GM23338 (cell line): Measurements from ENCODE around the gene VPS37C. TPM values are rescaled to one million over a fixed set of nuclear protein-coding genes. Genes with fewer than 3 reads are reported as not detected.

ENCODE experiments used
- ATAC-seq: fragments of 200-7000 bp; cut with Tn5 transposase; 3 replicates; pipeline ENCODE4 v1.9.1; 2020
- DNase-seq: peaks from one replicate; pipeline ENCODE4 v3.0.0-alpha.2; 2015; ENCODE audit warnings: low spot score
- H2AFZ ChIP-seq: fragments of 200-600 bp; sonication (generic); 2 replicates; pipeline ENCODE4 v1.8.0; 2016; ENCODE audit warnings: antibody characterized with exemption, mild to moderate bottlenecking, moderate library complexity
- H3F3A ChIP-seq: fragments of 200-600 bp; sonication (generic); replicated peaks from 2 replicates; pipeline ENCODE4 v1.8.0; 2017; ENCODE audit warnings: antibody characterized with exemption, mixed run types, low read depth
- H3K27ac ChIP-seq: fragments of 200-600 bp; sonication (generic); 2 replicates; pipeline ENCODE4 v1.6.1; 2016; ENCODE audit warnings: low read depth
- H3K27me3 ChIP-seq: fragments of 200-600 bp; sonication (generic); 2 replicates; pipeline ENCODE4 v1.8.0; 2016; ENCODE audit warnings: mild to moderate bottlenecking, mixed run types, moderate library complexity; ENCODE audit not compliant: insufficient read depth
- H3K36me3 ChIP-seq: fragments of 200-600 bp; sonication (generic); 2 replicates; pipeline ENCODE4 v1.8.0; 2016; ENCODE audit warnings: mild to moderate bottlenecking; ENCODE audit not compliant: insufficient read depth
- H3K4me1 ChIP-seq: fragments of 200-600 bp; sonication (generic); 2 replicates; pipeline ENCODE4 v1.8.0; 2016; ENCODE audit warnings: mild to moderate bottlenecking, moderate library complexity; ENCODE audit not compliant: insufficient read depth
- H3K4me2 ChIP-seq: fragments of 200-600 bp; sonication (generic); 2 replicates; pipeline ENCODE4 v1.7.1; 2017; ENCODE audit warnings: mixed run types
- H3K4me3 ChIP-seq: fragments of 200-600 bp; sonication (generic); 2 replicates; pipeline ENCODE4 v1.6.1; 2016; ENCODE audit warnings: mixed run types
- H3K79me2 ChIP-seq: fragments of 200-600 bp; sonication (generic); replicated peaks from 2 replicates; pipeline ENCODE4 v1.8.0; 2017; ENCODE audit warnings: mild to moderate bottlenecking; ENCODE audit not compliant: insufficient read depth
- H3K9me2 ChIP-seq: fragments of 200-600 bp; sonication (generic); 2 replicates; pipeline ENCODE4 v1.8.0; 2017; ENCODE audit not compliant: insufficient read depth
- H4K20me1 ChIP-seq: fragments of 200-600 bp; sonication (generic); replicated peaks from 2 replicates; pipeline ENCODE4 v1.8.0; 2017; ENCODE audit warnings: mild to moderate bottlenecking; ENCODE audit not compliant: insufficient read depth
- H3K27ac Mint-ChIP-seq: 2 replicates; pipeline ENCODE4 v1.8.0; 2020; ENCODE audit warnings: inconsistent platforms, mild to moderate bottlenecking, moderate library complexity, mixed read lengths
- H3K27me3 Mint-ChIP-seq: 3 replicates; pipeline ENCODE4 v1.8.0; 2022; ENCODE audit warnings: low read depth, mild to moderate bottlenecking, moderate library complexity, mixed read lengths, inconsistent platforms; ENCODE audit not compliant: insufficient read depth, poor library complexity
- H3K36me3 Mint-ChIP-seq: 3 replicates; pipeline ENCODE4 v1.8.0; 2021; ENCODE audit warnings: low read depth, mild to moderate bottlenecking, inconsistent platforms, moderate library complexity, mixed read lengths
- H3K4me1 Mint-ChIP-seq: 3 replicates; pipeline ENCODE4 v1.8.0; 2020; ENCODE audit warnings: mild to moderate bottlenecking, inconsistent platforms, mixed read lengths
- H3K4me3 Mint-ChIP-seq: 3 replicates; pipeline ENCODE4 v1.8.0; 2021; ENCODE audit warnings: moderate library complexity, mild to moderate bottlenecking, inconsistent platforms, mixed read lengths
- H3K9me3 Mint-ChIP-seq: 3 replicates; pipeline ENCODE4 v1.8.0; 2020; ENCODE audit warnings: moderate library complexity, mild to moderate bottlenecking, inconsistent platforms, mixed read lengths
- CREB1 ChIP-seq: fragments of 250-450 bp; sonication (Bioruptor Pico); IDR thresholded peaks from 2 replicates; pipeline ENCODE4 v1.5.0; 2020; ENCODE audit warnings: low read depth, mild to moderate bottlenecking, moderate library complexity
- EZH2phosphoT487 ChIP-seq: fragments of 200-600 bp; sonication (generic); IDR thresholded peaks from one replicate; pipeline ENCODE4 v1.8.1; 2018; ENCODE audit warnings: antibody characterized with exemption; ENCODE audit not compliant: unreplicated experiment
- JUNB ChIP-seq: IDR thresholded peaks from one replicate; pipeline ENCODE4 v1.6.1; 2016; ENCODE audit warnings: antibody characterized with exemption; ENCODE audit not compliant: unreplicated experiment
- NANOG ChIP-seq: IDR thresholded peaks from 2 replicates; pipeline ENCODE4 v1.6.1; 2016; ENCODE audit warnings: antibody characterized with exemption, borderline replicate concordance
- POLR2AphosphoS5 ChIP-seq: IDR thresholded peaks from 2 replicates; pipeline ENCODE4 v1.6.1; 2016; ENCODE audit warnings: antibody characterized with exemption, low read depth
- STAT1 ChIP-seq: IDR thresholded peaks from one replicate; pipeline ENCODE4 v1.6.1; 2016; ENCODE audit warnings: antibody characterized with exemption; ENCODE audit not compliant: unreplicated experiment
- ZNF114 ChIP-seq: fragments of 250-450 bp; sonication (Bioruptor Pico); IDR thresholded peaks from 2 replicates; pipeline ENCODE4 v1.5.0; 2020; ENCODE audit warnings: mild to moderate bottlenecking, moderate library complexity
- polyA plus RNA-seq: library from polyadenylated mRNA; unstranded; fragments of >200 nt; fragmentation: Nextera tagmentation; extraction: Ambion mirVana; gene quantifications from 2 replicates; pipeline ENCODE4 v1.2.1, GENCODE V29; 2016
- total RNA-seq: library from RNA; depleted of rRNA; stranded (reverse); fragments of >200 nt; shearing (Covaris generic); gene quantifications from 2 replicates; pipeline ENCODE4 v1.2.3, GENCODE V29; 2014
- TF ChIP-seq, protein P1 (sequence below): IDR thresholded peaks from one replicate; pipeline ENCODE4 v1.6.1; 2018; ENCODE audit warnings: antibody characterized with exemption; ENCODE audit not compliant: unreplicated experiment

Gene VPS37C
- total and polyA plus RNA-seq, 2 experiments from 2014 or later = 8.8 to 19.4 TPM

DNA sequence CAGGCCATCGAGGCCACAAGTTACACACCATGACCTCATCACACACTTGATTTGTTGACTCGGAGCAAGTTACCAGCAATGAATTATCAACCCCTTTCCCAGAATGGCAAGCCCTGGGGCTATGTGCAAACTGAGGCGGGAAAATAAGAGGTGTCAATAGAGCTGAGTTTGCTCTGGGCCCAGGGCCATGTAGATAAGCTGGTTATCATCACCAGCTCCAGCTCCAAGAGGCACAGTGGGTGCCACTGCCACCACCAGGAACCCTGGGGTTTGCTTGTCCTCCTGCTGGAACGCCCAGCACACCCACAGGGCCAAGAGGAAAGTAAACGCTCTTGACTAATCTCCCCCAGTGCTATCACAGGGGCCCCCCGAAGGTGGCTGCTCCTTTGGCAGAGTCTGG is 13.0 kb upstream of the VPS37C start:
- H3K79me2 ChIP-seq = no peaks in the 10 kb centered on the region
- peaks cover 4% of the 10 kb centered on the region; the same call in 1 of the 2 replicates for H3K9me2 ChIP-seq
- Mint-ChIP-seq H3K9me3 (no peaks in the 10 kb centered on the region; the same call in 1 of the 3 replicates), H3K27ac (no peak overlapping the region), H3K4me3 (no peak overlapping the region), H3K27me3 (peaks cover 15% of the 10 kb centered on the region), H3K4me1 (no peaks in the 10 kb centered on the region; the same call in 2 of the 3 replicates), H3K36me3 (no peaks in the 10 kb centered on the region)
- no peak overlapping the region for H3K27ac ChIP-seq
- no peaks in the 10 kb centered on the region for H3K4me1 ChIP-seq
- DNase-seq (no peak), ATAC-seq (no peak)
- no peaks in the 10 kb centered on the region for H3K27me3 ChIP-seq
- no peak for TF ChIP-seq NANOG
- TF ChIP-seq JUNB = no peak
- TF ChIP-seq EZH2phosphoT487 = no peak
- TF ChIP-seq, protein P1, sequence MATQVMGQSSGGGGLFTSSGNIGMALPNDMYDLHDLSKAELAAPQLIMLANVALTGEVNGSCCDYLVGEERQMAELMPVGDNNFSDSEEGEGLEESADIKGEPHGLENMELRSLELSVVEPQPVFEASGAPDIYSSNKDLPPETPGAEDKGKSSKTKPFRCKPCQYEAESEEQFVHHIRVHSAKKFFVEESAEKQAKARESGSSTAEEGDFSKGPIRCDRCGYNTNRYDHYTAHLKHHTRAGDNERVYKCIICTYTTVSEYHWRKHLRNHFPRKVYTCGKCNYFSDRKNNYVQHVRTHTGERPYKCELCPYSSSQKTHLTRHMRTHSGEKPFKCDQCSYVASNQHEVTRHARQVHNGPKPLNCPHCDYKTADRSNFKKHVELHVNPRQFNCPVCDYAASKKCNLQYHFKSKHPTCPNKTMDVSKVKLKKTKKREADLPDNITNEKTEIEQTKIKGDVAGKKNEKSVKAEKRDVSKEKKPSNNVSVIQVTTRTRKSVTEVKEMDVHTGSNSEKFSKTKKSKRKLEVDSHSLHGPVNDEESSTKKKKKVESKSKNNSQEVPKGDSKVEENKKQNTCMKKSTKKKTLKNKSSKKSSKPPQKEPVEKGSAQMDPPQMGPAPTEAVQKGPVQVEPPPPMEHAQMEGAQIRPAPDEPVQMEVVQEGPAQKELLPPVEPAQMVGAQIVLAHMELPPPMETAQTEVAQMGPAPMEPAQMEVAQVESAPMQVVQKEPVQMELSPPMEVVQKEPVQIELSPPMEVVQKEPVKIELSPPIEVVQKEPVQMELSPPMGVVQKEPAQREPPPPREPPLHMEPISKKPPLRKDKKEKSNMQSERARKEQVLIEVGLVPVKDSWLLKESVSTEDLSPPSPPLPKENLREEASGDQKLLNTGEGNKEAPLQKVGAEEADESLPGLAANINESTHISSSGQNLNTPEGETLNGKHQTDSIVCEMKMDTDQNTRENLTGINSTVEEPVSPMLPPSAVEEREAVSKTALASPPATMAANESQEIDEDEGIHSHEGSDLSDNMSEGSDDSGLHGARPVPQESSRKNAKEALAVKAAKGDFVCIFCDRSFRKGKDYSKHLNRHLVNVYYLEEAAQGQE = no peak
- TF ChIP-seq ZNF114 (CRISPR knock-in tag) = no peak
- TF ChIP-seq CREB1 (CRISPR knock-in tag) = no peak
- TF ChIP-seq POLR2AphosphoS5 = no peak
- H3K36me3 ChIP-seq = no peaks in the 10 kb centered on the region
- no peaks in the 10 kb centered on the region for H3F3A ChIP-seq
- H3K4me2 ChIP-seq = no peak overlapping the region
- H3K4me3 ChIP-seq = no peak overlapping the region
- H2AFZ ChIP-seq = no peak overlapping the region
- H4K20me1 ChIP-seq = no peaks in the 10 kb centered on the region

DNA sequence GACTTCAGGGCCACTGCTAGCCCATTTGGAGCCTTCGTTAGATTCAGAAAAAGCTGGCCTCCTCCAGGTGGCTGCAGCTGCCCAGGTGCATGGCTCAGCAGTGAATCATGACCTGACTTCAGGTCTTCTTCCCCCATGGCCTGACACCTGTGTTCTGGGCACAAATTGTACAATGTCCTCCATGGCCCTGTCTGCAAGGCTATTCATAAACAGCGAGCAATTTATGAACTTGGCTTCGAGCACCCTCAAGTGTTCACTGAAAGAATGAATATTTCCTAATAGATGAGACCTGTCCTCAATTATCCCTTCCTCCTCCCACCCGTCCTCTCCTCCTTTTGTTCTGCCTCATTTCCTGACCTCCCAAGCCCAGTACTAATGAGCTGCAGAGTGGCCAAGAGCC is 12.2 kb upstream of the VPS37C start:
- Histone ChIP-seq H3F3A (no peaks in the 10 kb centered on the region), H3K79me2 (no peaks in the 10 kb centered on the region), H3K36me3 (no peaks in the 10 kb centered on the region), H3K9me2 (peaks cover 4% of the 10 kb centered on the region; the same call in 1 of the 2 replicates), H4K20me1 (no peaks in the 10 kb centered on the region), H3K4me3 (no peak overlapping the region), H3K27ac (no peak overlapping the region), H3K27me3 (no peaks in the 10 kb centered on the region), H2AFZ (no peak overlapping the region), H3K4me1 (no peaks in the 10 kb centered on the region), H3K4me2 (no peak overlapping the region)
- no peak overlapping the region for H3K27ac Mint-ChIP-seq
- no peaks in the 10 kb centered on the region; the same call in 2 of the 3 replicates for H3K4me1 Mint-ChIP-seq
- H3K36me3 Mint-ChIP-seq = no peaks in the 10 kb centered on the region; the same call in 2 of the 3 replicates
- DNase-seq (no peak), ATAC-seq (no peak)
- TF ChIP-seq JUNB (no peak), STAT1 (no peak)
- H3K9me3 Mint-ChIP-seq = peaks cover 4% of the 10 kb centered on the region
- H3K27me3 Mint-ChIP-seq = peaks cover 15% of the 10 kb centered on the region
- H3K4me3 Mint-ChIP-seq = no peak overlapping the region
